ENCODE data around the gene CZIB.
"Not testable (repeated sequence)": the region's sequence is repeated elsewhere in the genome, so short reads cannot be mapped to it uniquely, and the experiment has no call there.

Gene CZIB

GRCh38 chr1:53187401-53187800 lies 33.0 kb downstream of the CZIB start:
- no peak overlapping the region for H3K9ac ChIP-seq (ENCODE audit: low read length)
- no peak overlapping the region for H3K27ac ChIP-seq (ENCODE audit: low read depth, low read length, poor library complexity, severe bottlenecking)
- no peaks in the 10 kb centered on the region for H3K9me2 ChIP-seq (ENCODE audit: low read depth, low read length)
- no peaks in the 10 kb centered on the region for H3K79me2 ChIP-seq (ENCODE audit: insufficient read depth, low read length)
- no peak overlapping the region for H2AFZ ChIP-seq (ENCODE audit: low read length)
- no peaks in the 10 kb centered on the region for H4K20me1 ChIP-seq (ENCODE audit: insufficient read depth, low read length)
- no peaks in the 10 kb centered on the region for H3K9me3 ChIP-seq (ENCODE audit: low read length)
- H3K36me3 ChIP-seq (ENCODE audit: insufficient read depth, low read length) = no peaks in the 10 kb centered on the region
- H3K4me1 ChIP-seq (ENCODE audit: insufficient read depth, low read length, severe bottlenecking) = no peaks in the 10 kb centered on the region
- TF ChIP-seq CTCF (IDR thresholded peaks at IDR 0.05; ENCODE audit: low read length) (no peak), EZH2 (IDR thresholded peaks at IDR 0.05; ENCODE audit: borderline replicate concordance, low read length) (no peak)
- H3K4me3 ChIP-seq (ENCODE audit: low read depth, low read length, poor library complexity, severe bottlenecking) = no peak overlapping the region
- H3F3A ChIP-seq (ENCODE audit: insufficient read depth, low read length) = no peaks in the 10 kb centered on the region
- H3K27me3 ChIP-seq (ENCODE audit: insufficient read depth, low read length) = no peaks in the 10 kb centered on the region
- no peak overlapping the region for H3K4me2 ChIP-seq (ENCODE audit: low read length)

GRCh38 chr1:53186533-53186932 lies 33.9 kb downstream of the CZIB start:
- Histone ChIP-seq H3K9ac (ENCODE audit: low read length) (no peak overlapping the region), H3K79me2 (ENCODE audit: insufficient read depth, low read length) (no peaks in the 10 kb centered on the region), H3K4me3 (ENCODE audit: low read depth, low read length, poor library complexity, severe bottlenecking) (no peak overlapping the region), H3F3A (ENCODE audit: insufficient read depth, low read length) (no peaks in the 10 kb centered on the region), H4K20me1 (ENCODE audit: insufficient read depth, low read length) (no peaks in the 10 kb centered on the region), H2AFZ (ENCODE audit: low read length) (no peak overlapping the region), H3K27ac (ENCODE audit: low read depth, low read length, poor library complexity, severe bottlenecking) (no peak overlapping the region), H3K27me3 (ENCODE audit: insufficient read depth, low read length) (no peaks in the 10 kb centered on the region), H3K4me1 (ENCODE audit: insufficient read depth, low read length, severe bottlenecking) (no peaks in the 10 kb centered on the region), H3K9me3 (ENCODE audit: low read length) (no peaks in the 10 kb centered on the region), H3K9me2 (ENCODE audit: low read depth, low read length) (no peaks in the 10 kb centered on the region), H3K4me2 (ENCODE audit: low read length) (no peak overlapping the region), H3K36me3 (ENCODE audit: insufficient read depth, low read length) (no peaks in the 10 kb centered on the region)
- TF ChIP-seq CTCF (IDR thresholded peaks at IDR 0.05; ENCODE audit: low read length) (no peak), EZH2 (IDR thresholded peaks at IDR 0.05; ENCODE audit: borderline replicate concordance, low read length) (no peak)

GRCh38 chr1:53185955-53186297 lies 34.5 kb downstream of the CZIB start:
- H3K4me1 ChIP-seq (ENCODE audit: insufficient read depth, low read length, severe bottlenecking); H3K79me2 ChIP-seq (ENCODE audit: insufficient read depth, low read length); H3K9me3 ChIP-seq (ENCODE audit: low read length); H3F3A ChIP-seq (ENCODE audit: insufficient read depth, low read length); H3K27me3 ChIP-seq (ENCODE audit: insufficient read depth, low read length); H3K36me3 ChIP-seq (ENCODE audit: insufficient read depth, low read length); H4K20me1 ChIP-seq (ENCODE audit: insufficient read depth, low read length); H3K9me2 ChIP-seq (ENCODE audit: low read depth, low read length); H3K4me2 ChIP-seq (ENCODE audit: low read length); H3K9ac ChIP-seq (ENCODE audit: low read length); H2AFZ ChIP-seq (ENCODE audit: low read length); H3K27ac ChIP-seq (ENCODE audit: low read depth, low read length, poor library complexity, severe bottlenecking); H3K4me3 ChIP-seq (ENCODE audit: low read depth, low read length, poor library complexity, severe bottlenecking): not testable (repeated sequence)

- TF ChIP-seq CTCF (IDR thresholded peaks at IDR 0.05; ENCODE audit: low read length) (no peak), EZH2 (IDR thresholded peaks at IDR 0.05; ENCODE audit: borderline replicate concordance, low read length) (no peak)
- Histone ChIP-seq H3K4me2 (ENCODE audit: low read length) (no peak overlapping the region), H3K9me3 (ENCODE audit: low read length) (no peaks in the 10 kb centered on the region), H2AFZ (ENCODE audit: low read length) (no peak overlapping the region), H3K9ac (ENCODE audit: low read length) (no peak overlapping the region), H3K4me3 (ENCODE audit: low read depth, low read length, poor library complexity, severe bottlenecking) (no peak overlapping the region), H3K79me2 (ENCODE audit: insufficient read depth, low read length) (no peaks in the 10 kb centered on the region), H3K9me2 (ENCODE audit: low read depth, low read length) (no peaks in the 10 kb centered on the region), H3F3A (ENCODE audit: insufficient read depth, low read length) (no peaks in the 10 kb centered on the region), H3K36me3 (ENCODE audit: insufficient read depth, low read length) (no peaks in the 10 kb centered on the region), H3K27me3 (ENCODE audit: insufficient read depth, low read length) (peaks cover 11% of the 10 kb centered on the region; the same call in 1 of the 2 replicates), H3K4me1 (ENCODE audit: insufficient read depth, low read length, severe bottlenecking) (no peaks in the 10 kb centered on the region), H4K20me1 (ENCODE audit: insufficient read depth, low read length) (no peaks in the 10 kb centered on the region), H3K27ac (ENCODE audit: low read depth, low read length, poor library complexity, severe bottlenecking) (no peak overlapping the region)
Measured at GRCh38 chr1:53183095-53183990, 37.1 kb downstream of the CZIB start.

Measured in OCI-LY1 (cell line).